DOHH2 (cell line): ENCODE results near the gene CITED4.
"Not testable (repeated sequence)": the region's sequence is repeated elsewhere in the genome, so short reads cannot be mapped to it uniquely, and the experiment has no call there.

Experiments
- H3F3A ChIP-seq: fragments of 200-600 bp; sonication (generic), shearing (Covaris generic); 2 replicates; pipeline ENCODE4 v1.6.0; 2016; ENCODE audit warnings: antibody characterized with exemption, mild to moderate bottlenecking; ENCODE audit not compliant: control insufficient read depth, insufficient read depth
- H3K27ac ChIP-seq: fragments of 200-600 bp; sonication (generic); 2 replicates; pipeline ENCODE4 v1.5.1; 2014; ENCODE audit warnings: low read depth, mild to moderate bottlenecking, low read length, moderate library complexity
- H3K27me3 ChIP-seq: fragments of 200-600 bp; sonication (generic); 2 replicates; pipeline ENCODE4 v1.6.1; 2014; ENCODE audit warnings: mild to moderate bottlenecking, low read length, mixed read lengths; ENCODE audit not compliant: control insufficient read depth
- H3K36me3 ChIP-seq: fragments of 200-600 bp; sonication (generic); 2 replicates; pipeline ENCODE4 v1.6.1; 2014; ENCODE audit warnings: mild to moderate bottlenecking, low read length, moderate library complexity, mixed read lengths; ENCODE audit not compliant: control insufficient read depth
- H3K4me1 ChIP-seq: fragments of 200-600 bp; sonication (generic); 2 replicates; pipeline ENCODE4 v1.6.1; 2014; ENCODE audit warnings: mild to moderate bottlenecking, low read length, mixed read lengths; ENCODE audit not compliant: control insufficient read depth
- H3K4me2 ChIP-seq: fragments of 200-600 bp; sonication (generic); 2 replicates; pipeline ENCODE4 v1.6.0; 2014; ENCODE audit warnings: mild to moderate bottlenecking, low read length, moderate library complexity
- H3K4me3 ChIP-seq: fragments of 200-600 bp; sonication (generic); 2 replicates; pipeline ENCODE4 v1.5.1; 2014; ENCODE audit warnings: mild to moderate bottlenecking, low read length, mixed read lengths
- H3K79me2 ChIP-seq: fragments of 200-600 bp; sonication (generic); 2 replicates; pipeline ENCODE4 v1.6.1; 2014; ENCODE audit warnings: mild to moderate bottlenecking, low read length, mixed read lengths; ENCODE audit not compliant: control insufficient read depth
- H3K9me2 ChIP-seq: fragments of 200-600 bp; sonication (generic); replicated peaks from 2 replicates; pipeline ENCODE4 v1.6.1; 2014; ENCODE audit warnings: mild to moderate bottlenecking, low read length, mixed read lengths; ENCODE audit not compliant: control insufficient read depth
- H3K9me3 ChIP-seq: fragments of 200-600 bp; sonication (generic); 2 replicates; pipeline ENCODE4 v1.6.1; 2014; ENCODE audit warnings: antibody characterized with exemption, low read length, mixed read lengths; ENCODE audit not compliant: control insufficient read depth, insufficient read depth
- H4K20me1 ChIP-seq: fragments of 200-600 bp; sonication (generic); 2 replicates; pipeline ENCODE4 v1.6.0; 2014; ENCODE audit warnings: low read depth, mild to moderate bottlenecking, antibody characterized with exemption, low read length, moderate library complexity; ENCODE audit not compliant: control insufficient read depth, insufficient read depth
- EZH2phosphoT487 ChIP-seq: fragments of 200-600 bp; sonication (generic); IDR thresholded peaks from 2 replicates; pipeline ENCODE4 v1.6.1; 2017; ENCODE audit warnings: borderline replicate concordance, mild to moderate bottlenecking, antibody characterized with exemption, low read length, moderate library complexity, mixed read lengths
- TF ChIP-seq, protein P1 (sequence below): fragments of 200-600 bp; sonication (generic); IDR thresholded peaks from one replicate; pipeline ENCODE4 v1.5.1; 2014; ENCODE audit warnings: antibody characterized with exemption, mild to moderate bottlenecking, low read depth, low read length; ENCODE audit not compliant: poor library complexity, severe bottlenecking

CITED4 gene

DNA sequence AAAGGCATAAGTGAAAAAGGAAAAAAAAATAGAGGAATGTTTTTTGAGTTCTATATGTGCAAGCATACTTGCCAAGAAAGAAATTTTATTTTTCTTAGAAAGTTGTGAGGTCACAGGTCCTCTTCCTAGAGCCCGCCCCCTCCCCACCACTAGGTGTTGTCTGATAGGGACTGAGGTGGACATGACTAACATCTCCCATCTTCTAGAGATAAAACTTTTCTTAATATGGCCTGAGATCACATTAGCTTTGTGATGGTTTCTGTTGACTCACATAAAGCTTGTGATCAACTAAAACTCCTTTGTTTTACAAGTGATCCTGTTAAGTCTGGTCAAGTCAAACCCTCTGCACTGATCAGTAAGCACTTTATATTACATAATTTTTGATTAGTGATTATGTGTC lies 33.4 kb upstream of the CITED4 start:
- Histone ChIP-seq H4K20me1 (no peaks in the 10 kb centered on the region), H3K27ac (no peak overlapping the region), H3K9me2 (no peaks in the 10 kb centered on the region), H3K79me2 (no peaks in the 10 kb centered on the region), H3K4me1 (no peaks in the 10 kb centered on the region), H3K4me3 (no peak overlapping the region), H3K27me3 (no peaks in the 10 kb centered on the region), H3K9me3 (peaks cover 13% of the 10 kb centered on the region), H3K4me2 (no peak overlapping the region), H3F3A (no peaks in the 10 kb centered on the region), H3K36me3 (no peaks in the 10 kb centered on the region)
- TF ChIP-seq EZH2phosphoT487 = no peak
- TF ChIP-seq, protein P1, sequence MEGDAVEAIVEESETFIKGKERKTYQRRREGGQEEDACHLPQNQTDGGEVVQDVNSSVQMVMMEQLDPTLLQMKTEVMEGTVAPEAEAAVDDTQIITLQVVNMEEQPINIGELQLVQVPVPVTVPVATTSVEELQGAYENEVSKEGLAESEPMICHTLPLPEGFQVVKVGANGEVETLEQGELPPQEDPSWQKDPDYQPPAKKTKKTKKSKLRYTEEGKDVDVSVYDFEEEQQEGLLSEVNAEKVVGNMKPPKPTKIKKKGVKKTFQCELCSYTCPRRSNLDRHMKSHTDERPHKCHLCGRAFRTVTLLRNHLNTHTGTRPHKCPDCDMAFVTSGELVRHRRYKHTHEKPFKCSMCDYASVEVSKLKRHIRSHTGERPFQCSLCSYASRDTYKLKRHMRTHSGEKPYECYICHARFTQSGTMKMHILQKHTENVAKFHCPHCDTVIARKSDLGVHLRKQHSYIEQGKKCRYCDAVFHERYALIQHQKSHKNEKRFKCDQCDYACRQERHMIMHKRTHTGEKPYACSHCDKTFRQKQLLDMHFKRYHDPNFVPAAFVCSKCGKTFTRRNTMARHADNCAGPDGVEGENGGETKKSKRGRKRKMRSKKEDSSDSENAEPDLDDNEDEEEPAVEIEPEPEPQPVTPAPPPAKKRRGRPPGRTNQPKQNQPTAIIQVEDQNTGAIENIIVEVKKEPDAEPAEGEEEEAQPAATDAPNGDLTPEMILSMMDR = no peak

DNA sequence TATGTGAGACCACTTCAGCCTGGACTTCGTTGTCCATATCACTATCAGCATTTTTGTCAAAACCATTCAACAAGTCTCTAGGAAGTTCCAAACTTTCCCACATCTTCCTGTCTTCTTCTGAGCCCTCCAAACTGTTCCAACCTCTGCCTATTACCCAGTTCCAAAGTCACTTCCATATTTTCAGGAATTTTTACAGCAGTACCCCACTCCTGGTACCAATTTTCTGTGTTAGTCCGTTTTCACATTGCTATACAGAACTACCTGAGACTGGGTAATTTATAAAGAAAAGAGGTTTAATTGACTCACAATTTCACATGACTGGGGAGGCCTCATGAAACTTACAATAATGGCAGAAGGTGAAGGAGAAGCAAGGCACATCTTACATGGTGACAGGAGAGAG lies 32.7 kb upstream of the CITED4 start:
- not testable (repeated sequence) for H3K79me2 ChIP-seq, H3K27ac ChIP-seq

DNA sequence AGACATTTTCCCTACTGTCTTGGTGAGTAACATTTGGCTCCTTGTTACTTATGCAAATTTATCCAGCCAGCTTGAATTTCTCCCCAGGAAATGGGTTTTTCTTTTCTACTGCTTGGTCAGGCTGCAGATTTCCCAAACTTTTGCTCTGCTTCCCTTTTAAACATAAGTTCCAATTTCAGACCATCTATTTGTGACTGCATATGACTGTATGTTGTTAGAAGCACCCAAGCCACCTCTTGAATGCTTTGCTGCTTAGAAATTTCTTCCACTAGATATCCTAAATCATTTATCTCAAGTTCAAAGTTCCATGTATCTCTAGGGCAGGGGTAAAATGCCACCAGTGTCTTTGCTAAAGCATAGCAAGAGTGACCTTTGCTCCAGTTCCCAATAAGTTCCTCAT lies 32.3 kb upstream of the CITED4 start:
- Histone ChIP-seq H3K4me1 (no peaks in the 10 kb centered on the region), H3K27me3 (no peaks in the 10 kb centered on the region), H3K36me3 (no peaks in the 10 kb centered on the region), H3K27ac (no peak overlapping the region), H4K20me1 (no peaks in the 10 kb centered on the region), H3F3A (no peaks in the 10 kb centered on the region), H3K79me2 (no peaks in the 10 kb centered on the region), H3K9me2 (no peaks in the 10 kb centered on the region), H3K9me3 (peaks cover 13% of the 10 kb centered on the region), H3K4me2 (no peak overlapping the region), H3K4me3 (no peak overlapping the region)
- TF ChIP-seq, protein P1 = no peak
- TF ChIP-seq EZH2phosphoT487 = no peak

More for the DNA sequence above, 32.7 kb upstream of the CITED4 start:
- H3K4me1 ChIP-seq, H3F3A ChIP-seq, H3K36me3 ChIP-seq, H3K4me2 ChIP-seq, H3K4me3 ChIP-seq, H3K27me3 ChIP-seq, H3K9me2 ChIP-seq, H4K20me1 ChIP-seq: not testable (repeated sequence)
- H3K9me3 ChIP-seq = peaks cover 13% of the 10 kb centered on the region

DNA sequence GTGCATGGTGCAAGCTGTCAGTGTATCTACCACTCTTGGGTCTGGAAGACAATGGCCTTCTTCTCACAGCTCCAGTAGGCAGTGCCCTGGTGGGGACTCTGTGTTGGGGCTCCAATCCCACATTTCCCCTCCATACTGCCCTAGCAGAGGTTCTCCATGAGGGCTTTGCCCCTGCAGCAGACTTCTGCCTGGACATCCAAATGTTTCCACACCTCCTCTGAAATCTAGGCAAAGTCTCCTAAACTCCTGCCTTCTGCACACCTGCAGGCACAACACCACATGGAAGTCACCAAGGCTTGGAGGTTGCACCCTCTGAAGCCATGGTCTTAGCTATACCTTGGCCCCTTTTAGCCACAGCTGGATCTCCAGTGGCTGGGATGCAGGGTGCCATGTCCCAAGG lies 31.8 kb upstream of the CITED4 start:
- H3K9me3 ChIP-seq = peaks cover 13% of the 10 kb centered on the region
- H3K36me3 ChIP-seq = no peaks in the 10 kb centered on the region
- H3K4me3 ChIP-seq = no peak overlapping the region
- TF ChIP-seq, protein P1 = no peak
- TF ChIP-seq EZH2phosphoT487 = no peak
- no peaks in the 10 kb centered on the region for H3K4me1 ChIP-seq
- H3K9me2 ChIP-seq = no peaks in the 10 kb centered on the region
- H3F3A ChIP-seq = no peaks in the 10 kb centered on the region
- 0 out of 2 replicates have a peak, but pooled peaks cover under 1% of the 10 kb centered on the region for H3K27me3 ChIP-seq
- H3K79me2 ChIP-seq = no peaks in the 10 kb centered on the region
- no peak overlapping the region for H3K4me2 ChIP-seq
- H4K20me1 ChIP-seq = no peaks in the 10 kb centered on the region
- H3K27ac ChIP-seq = no peak overlapping the region
